HEK293 (cell line): Measurements from ENCODE around the gene DNER.

Experiments used
- CTCF ChIA-PET: fragments of 350-600 bp; formaldehyde crosslinking; extraction: SDS; loops from one replicate; lab custom pipeline; 2021; ENCODE audit warnings: antibody characterized with exemption; lab: Yijun Ruan, JAX
- POLR2A ChIA-PET: fragments of 300-600 bp; formaldehyde crosslinking; extraction: SDS; loops from one replicate; lab custom pipeline; 2020; ENCODE audit warnings: antibody characterized with exemption, inconsistent platforms; lab: Yijun Ruan, JAX
- H3K27ac ChIP-seq: fragments of 200-500 bp; sonication (Bioruptor generic); 2 replicates; pipeline ENCODE4 v1.5.1; 2014; ENCODE audit warnings: low read depth, low read length, control low read depth, inconsistent platforms; ENCODE audit errors: extremely low read depth
- H3K36me3 ChIP-seq, 2 experiments: fragments of 200-500 bp in 1 of 2; sonication (Bioruptor generic) in 1 of 2; 1 replicate in 1 of 2; 2 replicates in 1 of 2; pipeline ENCODE4 v1.5.1; 2014 to 2017; ENCODE audit warnings: inconsistent platforms in 2 of 2, low read length in 2 of 2; ENCODE audit not compliant: control insufficient read depth in 2 of 2, insufficient read depth in 1 of 2
- H3K4me1 ChIP-seq: fragments of 200-500 bp; sonication (Bioruptor generic); 2 replicates; pipeline ENCODE4 v1.5.1; 2014; ENCODE audit warnings: mild to moderate bottlenecking, low read length, inconsistent platforms; ENCODE audit not compliant: control insufficient read depth, insufficient read depth
- H3K4me3 ChIP-seq: 2 replicates; pipeline ENCODE4 v1.5.1; 2011; ENCODE audit warnings: low read depth, mild to moderate bottlenecking, control low read depth, low read length, moderate library complexity
- H3K9me3 ChIP-seq: fragments of 200-500 bp; sonication (Bioruptor generic); 2 replicates; pipeline ENCODE4 v1.5.1; 2014; ENCODE audit warnings: low read depth, low read length, inconsistent platforms; ENCODE audit not compliant: control insufficient read depth, insufficient read depth
- MZF1 ChIP-seq: fragments of 450-650 bp; formaldehyde crosslinking; IDR thresholded peaks from 2 replicates; pipeline ENCODE4 v1.5.1; 2017; ENCODE audit warnings: missing biosample characterization, missing genetic modification characterization, borderline replicate concordance
- SALL2 ChIP-seq: fragments of 450-650 bp; formaldehyde crosslinking; IDR thresholded peaks from 2 replicates; pipeline ENCODE4 v1.5.0; 2017; ENCODE audit warnings: missing biosample characterization, mild to moderate bottlenecking, missing genetic modification characterization, borderline replicate concordance
- ZEB2 ChIP-seq: fragments of 450-650 bp; formaldehyde crosslinking; IDR thresholded peaks from 2 replicates; pipeline ENCODE4 v1.5.1; 2016; ENCODE audit warnings: missing biosample characterization, missing genetic modification characterization
- ZNF112 ChIP-seq: fragments of 450-650 bp; formaldehyde crosslinking; IDR thresholded peaks from 2 replicates; pipeline ENCODE4 v1.5.0; 2017; ENCODE audit warnings: missing biosample characterization, missing genetic modification characterization
- ZNF146 ChIP-seq: fragments of 450-650 bp; formaldehyde crosslinking; IDR thresholded peaks from 2 replicates; pipeline ENCODE4 v1.5.1; 2016; ENCODE audit warnings: missing biosample characterization, missing genetic modification characterization
- ZNF175 ChIP-seq: fragments of 450-650 bp; formaldehyde crosslinking; IDR thresholded peaks from 2 replicates; pipeline ENCODE4 v1.5.1; 2016; ENCODE audit warnings: missing biosample characterization, missing genetic modification characterization
- ZNF202 ChIP-seq: fragments of 450-650 bp; formaldehyde crosslinking; IDR thresholded peaks from 2 replicates; pipeline ENCODE4 v1.5.1; 2016; ENCODE audit warnings: missing biosample characterization, missing genetic modification characterization, borderline replicate concordance
- ZNF239 ChIP-seq: fragments of 450-650 bp; formaldehyde crosslinking; IDR thresholded peaks from 2 replicates; pipeline ENCODE4 v1.5.1; 2016; ENCODE audit warnings: missing biosample characterization, missing genetic modification characterization
- ZNF341 ChIP-seq: fragments of 450-650 bp; formaldehyde crosslinking; IDR thresholded peaks from 2 replicates; pipeline ENCODE4; 2016; ENCODE audit warnings: low read depth, missing biosample characterization, missing genetic modification characterization
- ZNF426 ChIP-seq: fragments of 450-650 bp; formaldehyde crosslinking; IDR thresholded peaks from 2 replicates; pipeline ENCODE4 v1.5.1; 2017; ENCODE audit warnings: missing biosample characterization, missing genetic modification characterization, mild to moderate bottlenecking, inconsistent platforms, moderate library complexity
- ZNF473 ChIP-seq: fragments of 450-650 bp; formaldehyde crosslinking; IDR thresholded peaks from 2 replicates; pipeline ENCODE4 v1.5.1; 2017; ENCODE audit warnings: missing biosample characterization, missing genetic modification characterization
- ZNF48 ChIP-seq: fragments of 450-650 bp; formaldehyde crosslinking; IDR thresholded peaks from 2 replicates; pipeline ENCODE4 v1.5.1; 2016; ENCODE audit warnings: missing biosample characterization, missing genetic modification characterization
- ZNF514 ChIP-seq: fragments of 450-650 bp; formaldehyde crosslinking; IDR thresholded peaks from 2 replicates; pipeline ENCODE4 v1.5.1; 2016; ENCODE audit warnings: missing biosample characterization, missing genetic modification characterization
- ZNF596 ChIP-seq: fragments of 450-650 bp; IDR thresholded peaks from 2 replicates; pipeline ENCODE4 v1.5.0; 2018; ENCODE audit warnings: missing biosample characterization, mild to moderate bottlenecking, missing genetic modification characterization, moderate library complexity
- ZNF623 ChIP-seq: fragments of 450-650 bp; formaldehyde crosslinking; IDR thresholded peaks from 2 replicates; pipeline ENCODE4 v1.5.1; 2016; ENCODE audit warnings: missing biosample characterization, missing genetic modification characterization
- ZNF654 ChIP-seq: fragments of 450-650 bp; formaldehyde crosslinking; IDR thresholded peaks from 2 replicates; pipeline ENCODE4 v1.5.1; 2016; ENCODE audit warnings: low read depth, missing biosample characterization, missing genetic modification characterization
- ZNF768 ChIP-seq: fragments of 450-650 bp; formaldehyde crosslinking; IDR thresholded peaks from 2 replicates; pipeline ENCODE4 v1.5.1; 2018; ENCODE audit warnings: missing biosample characterization, mild to moderate bottlenecking, missing genetic modification characterization
- ZNF777 ChIP-seq: fragments of 450-650 bp; formaldehyde crosslinking; IDR thresholded peaks from 2 replicates; pipeline ENCODE4 v1.5.1; 2017; ENCODE audit warnings: missing biosample characterization, missing genetic modification characterization, borderline replicate concordance
- ZNF830 ChIP-seq: fragments of 450-650 bp; IDR thresholded peaks from 2 replicates; pipeline ENCODE4 v1.5.0; 2018; ENCODE audit warnings: missing biosample characterization, missing genetic modification characterization, low read depth, mild to moderate bottlenecking, moderate library complexity
- ZSCAN18 ChIP-seq: fragments of 450-650 bp; formaldehyde crosslinking; IDR thresholded peaks from 2 replicates; pipeline ENCODE4 v1.5.1; 2016; ENCODE audit warnings: missing biosample characterization, missing genetic modification characterization
- ZSCAN30 ChIP-seq: fragments of 450-650 bp; IDR thresholded peaks from 2 replicates; pipeline ENCODE4 v1.5.1; 2018; ENCODE audit warnings: missing biosample characterization, mild to moderate bottlenecking, missing genetic modification characterization, moderate library complexity
- TF ChIP-seq, protein P1 (sequence below): fragments of 450-650 bp; formaldehyde crosslinking; IDR thresholded peaks from 2 replicates; pipeline ENCODE4 v1.5.1; 2016; ENCODE audit warnings: missing biosample characterization, missing genetic modification characterization
- TF ChIP-seq, protein P2 (sequence below): fragments of 450-650 bp; formaldehyde crosslinking; IDR thresholded peaks from 2 replicates; pipeline ENCODE4 v1.5.1; 2017; ENCODE audit warnings: missing biosample characterization, missing genetic modification characterization
- TF ChIP-seq, protein P3 (sequence below): fragments of 450-650 bp; formaldehyde crosslinking; IDR thresholded peaks from 2 replicates; pipeline ENCODE4 v1.5.1; 2017; ENCODE audit warnings: missing biosample characterization, missing genetic modification characterization
- TF ChIP-seq, protein P4 (sequence below): fragments of 450-650 bp; formaldehyde crosslinking; IDR thresholded peaks from 2 replicates; pipeline ENCODE4 v1.5.1; 2017; ENCODE audit warnings: missing biosample characterization, missing genetic modification characterization

The DNER gene

GRCh38 chr2:229346816-229347540 lies 367.4 kb downstream of the DNER start:
- CTCF ChIA-PET = no interaction called here
- no peaks in the 10 kb centered on the region for H3K4me1 ChIP-seq
- no peak overlapping the region for H3K4me3 ChIP-seq
- H3K27ac ChIP-seq = no peak overlapping the region
- no peak for TF ChIP-seq ZNF596 (tag by site-specific recombination)
- no peak for TF ChIP-seq ZNF514
- TF ChIP-seq ZNF777 = no peak
- TF ChIP-seq ZNF48 (tag by site-specific recombination) = no peak
- no peak for TF ChIP-seq ZEB2
- TF ChIP-seq, protein P1, sequence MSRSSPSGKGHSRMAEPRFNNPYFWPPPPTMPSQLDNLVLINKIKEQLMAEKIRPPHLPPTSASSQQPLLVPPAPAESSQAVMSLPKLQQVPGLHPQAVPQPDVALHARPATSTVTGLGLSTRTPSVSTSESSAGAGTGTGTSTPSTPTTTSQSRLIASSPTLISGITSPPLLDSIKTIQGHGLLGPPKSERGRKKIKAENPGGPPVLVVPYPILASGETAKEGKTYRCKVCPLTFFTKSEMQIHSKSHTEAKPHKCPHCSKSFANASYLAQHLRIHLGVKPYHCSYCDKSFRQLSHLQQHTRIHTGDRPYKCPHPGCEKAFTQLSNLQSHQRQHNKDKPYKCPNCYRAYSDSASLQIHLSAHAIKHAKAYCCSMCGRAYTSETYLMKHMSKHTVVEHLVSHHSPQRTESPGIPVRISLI (tag by site-specific recombination) = no peak
- no peak for TF ChIP-seq ZNF202
- TF ChIP-seq, protein P2, sequence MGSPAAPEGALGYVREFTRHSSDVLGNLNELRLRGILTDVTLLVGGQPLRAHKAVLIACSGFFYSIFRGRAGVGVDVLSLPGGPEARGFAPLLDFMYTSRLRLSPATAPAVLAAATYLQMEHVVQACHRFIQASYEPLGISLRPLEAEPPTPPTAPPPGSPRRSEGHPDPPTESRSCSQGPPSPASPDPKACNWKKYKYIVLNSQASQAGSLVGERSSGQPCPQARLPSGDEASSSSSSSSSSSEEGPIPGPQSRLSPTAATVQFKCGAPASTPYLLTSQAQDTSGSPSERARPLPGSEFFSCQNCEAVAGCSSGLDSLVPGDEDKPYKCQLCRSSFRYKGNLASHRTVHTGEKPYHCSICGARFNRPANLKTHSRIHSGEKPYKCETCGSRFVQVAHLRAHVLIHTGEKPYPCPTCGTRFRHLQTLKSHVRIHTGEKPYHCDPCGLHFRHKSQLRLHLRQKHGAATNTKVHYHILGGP (tag by site-specific recombination) = no peak
- TF ChIP-seq MZF1 (tag by site-specific recombination) = no peak
- no peak for TF ChIP-seq ZNF239 (tag by site-specific recombination)
- TF ChIP-seq ZSCAN18 (tag by site-specific recombination) = no peak
- TF ChIP-seq ZNF830 = no peak
- no peak for TF ChIP-seq ZNF623
- TF ChIP-seq ZNF473 (tag by site-specific recombination) = no peak
- no peaks in the 10 kb centered on the region for H3K9me3 ChIP-seq
- POLR2A ChIA-PET = no interaction called here
- no peaks in the 10 kb centered on the region for H3K36me3 ChIP-seq

- CTCF ChIA-PET = interaction anchor here (0.6 to 1.6 kb wide), 3 partner anchors 71 to 1480 kb away, joined by 3 to 5 read pairs (median 4); no protein-coding TSS in a partner anchor
- Histone ChIP-seq H3K9me3 (no peaks in the 10 kb centered on the region), H3K36me3 (no peaks in the 10 kb centered on the region), H3K4me1 (no peaks in the 10 kb centered on the region), H3K27ac (no peak overlapping the region), H3K4me3 (no peak overlapping the region)
- POLR2A ChIA-PET = no interaction called here
- TF ChIP-seq ZNF341 (no peak), ZNF175 (tag by site-specific recombination) (no peak), ZNF426 (tag by site-specific recombination) (no peak)
- TF ChIP-seq, all 188 proteins: peak for 0
These were observed 369.4 kb downstream of the DNER start for GRCh38 chr2:229344955-229345354.

GRCh38 chr2:229344151-229344551 lies 370.2 kb downstream of the DNER start:
- H3K27ac ChIP-seq = no peak overlapping the region
- no peaks in the 10 kb centered on the region for H3K4me1 ChIP-seq
- no peak overlapping the region for H3K4me3 ChIP-seq
- CTCF ChIA-PET = interaction anchor here (0.6 to 1.6 kb wide), 6 partner anchors 20 to 373 kb away, joined by 3 to 5 read pairs (median 4); no protein-coding TSS in a partner anchor
- TF ChIP-seq ZNF112 (tag by site-specific recombination) (no peak), ZNF654 (tag by site-specific recombination) (no peak), ZNF146 (tag by site-specific recombination) (no peak), ZNF830 (no peak), ZNF768 (tag by site-specific recombination) (no peak), ZSCAN30 (tag by site-specific recombination) (no peak), SALL2 (tag by site-specific recombination) (no peak)
- TF ChIP-seq, protein P3, sequence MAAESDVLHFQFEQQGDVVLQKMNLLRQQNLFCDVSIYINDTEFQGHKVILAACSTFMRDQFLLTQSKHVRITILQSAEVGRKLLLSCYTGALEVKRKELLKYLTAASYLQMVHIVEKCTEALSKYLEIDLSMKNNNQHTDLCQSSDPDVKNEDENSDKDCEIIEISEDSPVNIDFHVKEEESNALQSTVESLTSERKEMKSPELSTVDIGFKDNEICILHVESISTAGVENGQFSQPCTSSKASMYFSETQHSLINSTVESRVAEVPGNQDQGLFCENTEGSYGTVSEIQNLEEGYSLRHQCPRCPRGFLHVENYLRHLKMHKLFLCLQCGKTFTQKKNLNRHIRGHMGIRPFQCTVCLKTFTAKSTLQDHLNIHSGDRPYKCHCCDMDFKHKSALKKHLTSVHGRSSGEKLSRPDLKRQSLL (tag by site-specific recombination) = no peak
- TF ChIP-seq, protein P4, sequence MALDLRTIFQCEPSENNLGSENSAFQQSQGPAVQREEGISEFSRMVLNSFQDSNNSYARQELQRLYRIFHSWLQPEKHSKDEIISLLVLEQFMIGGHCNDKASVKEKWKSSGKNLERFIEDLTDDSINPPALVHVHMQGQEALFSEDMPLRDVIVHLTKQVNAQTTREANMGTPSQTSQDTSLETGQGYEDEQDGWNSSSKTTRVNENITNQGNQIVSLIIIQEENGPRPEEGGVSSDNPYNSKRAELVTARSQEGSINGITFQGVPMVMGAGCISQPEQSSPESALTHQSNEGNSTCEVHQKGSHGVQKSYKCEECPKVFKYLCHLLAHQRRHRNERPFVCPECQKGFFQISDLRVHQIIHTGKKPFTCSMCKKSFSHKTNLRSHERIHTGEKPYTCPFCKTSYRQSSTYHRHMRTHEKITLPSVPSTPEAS = no peak
- POLR2A ChIA-PET = no interaction called here
- H3K36me3 ChIP-seq = no peaks in the 10 kb centered on the region
- no peaks in the 10 kb centered on the region for H3K9me3 ChIP-seq
